ENCODE results near the gene DDX28. TPM values are rescaled to one million over a fixed set of nuclear protein-coding genes. Genes with fewer than 3 reads are reported as not detected.

The DDX28 gene
- total RNA-seq (10 to 100 TPM; 19.1 to 19.9 TPM), polyA plus RNA-seq (ENCODE audit: insufficient read depth, low read depth, low replicate concordance) (18.6 TPM)
- long read RNA-seq, donor 1, transcript DDX28-201 (1 exons, 2,169 nt): major isoform, 10 of 10 reads
- long read RNA-seq, donor 1, partial matches to known transcripts: 0 of 10 reads
- long read RNA-seq, donor 1, other reads (novel, unspliced or antisense): 0 of 10 reads
- long read RNA-seq, donor 2, transcript DDX28-201 (1 exons, 2,169 nt): major isoform, 10 of 10 reads
- long read RNA-seq, donor 2, partial matches to known transcripts: 0 of 10 reads
- long read RNA-seq, donor 2, other reads (novel, unspliced or antisense): 0 of 10 reads

- intact Hi-C loops (cut with DNase I; ENCODE audit: low total_unique reads): no loop called here
- peak within 1 kb of the TSS; percentile 82 to 85 for H3K27ac ChIP-seq
Observed at GRCh38 chr16:68022728-68023537, at the start of gene DDX28, which contains the start of gene DUS2. TSS of gene DDX28 (minus strand) at chr16:68023232. CDS start at chr16:68023202, 30 bp downstream. TSS of gene DUS2 (plus strand) at chr16:68023284. CDS start at chr16:68038024, 14,740 bp downstream.

GRCh38 chr16:68072038-68072695 is 49.1 kb upstream of the DDX28 start:
- DNase-seq: peak; percentile 79

More at GRCh38 chr16:68022728-68023537, at the start of gene DDX28, which contains the start of gene DUS2:
- Histone ChIP-seq H3K27me3 (no peaks in the 10 kb centered on the region), H3K36me3 (ENCODE audit: low read depth, missing control alignments) (no peaks in the 10 kb centered on the region), H3K4me3 (peak within 1 kb of the TSS; percentile 86 to 92), H3K9me3 (no peaks in the 10 kb centered on the region), H3K4me1 (peaks cover 16% of the 10 kb centered on the region)
- no peak for TF ChIP-seq POLR2A (IDR thresholded peaks at IDR 0.05)
- TF ChIP-seq, protein P1, sequence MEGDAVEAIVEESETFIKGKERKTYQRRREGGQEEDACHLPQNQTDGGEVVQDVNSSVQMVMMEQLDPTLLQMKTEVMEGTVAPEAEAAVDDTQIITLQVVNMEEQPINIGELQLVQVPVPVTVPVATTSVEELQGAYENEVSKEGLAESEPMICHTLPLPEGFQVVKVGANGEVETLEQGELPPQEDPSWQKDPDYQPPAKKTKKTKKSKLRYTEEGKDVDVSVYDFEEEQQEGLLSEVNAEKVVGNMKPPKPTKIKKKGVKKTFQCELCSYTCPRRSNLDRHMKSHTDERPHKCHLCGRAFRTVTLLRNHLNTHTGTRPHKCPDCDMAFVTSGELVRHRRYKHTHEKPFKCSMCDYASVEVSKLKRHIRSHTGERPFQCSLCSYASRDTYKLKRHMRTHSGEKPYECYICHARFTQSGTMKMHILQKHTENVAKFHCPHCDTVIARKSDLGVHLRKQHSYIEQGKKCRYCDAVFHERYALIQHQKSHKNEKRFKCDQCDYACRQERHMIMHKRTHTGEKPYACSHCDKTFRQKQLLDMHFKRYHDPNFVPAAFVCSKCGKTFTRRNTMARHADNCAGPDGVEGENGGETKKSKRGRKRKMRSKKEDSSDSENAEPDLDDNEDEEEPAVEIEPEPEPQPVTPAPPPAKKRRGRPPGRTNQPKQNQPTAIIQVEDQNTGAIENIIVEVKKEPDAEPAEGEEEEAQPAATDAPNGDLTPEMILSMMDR (IDR thresholded peaks at IDR 0.05): peak in 2 of 3 experiments; percentile 20 to 40
- peak; percentile 96 for DNase-seq
- WGBS, 2 donors: 0 to 1% methylated on average over 57 to 59 of the region's 84 CpGs

DNA sequence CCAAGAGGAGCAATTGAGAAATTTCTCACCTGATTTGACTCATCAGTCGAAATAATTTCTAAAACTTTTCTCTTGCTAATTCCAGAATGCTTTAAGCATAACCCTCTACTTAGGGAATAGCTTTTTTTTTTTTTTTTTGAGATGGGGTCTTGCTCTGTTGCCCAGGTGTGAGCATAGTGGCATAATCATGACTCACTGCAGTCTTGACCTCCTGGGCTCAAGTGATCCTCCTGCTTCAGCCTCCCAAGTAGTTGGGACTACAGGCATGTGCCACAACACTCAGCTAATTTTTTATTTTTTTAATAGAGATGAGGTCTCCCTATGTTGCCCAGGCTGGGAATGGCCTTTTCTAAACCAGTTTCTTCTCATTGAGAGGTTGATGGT is 48.5 kb upstream of the DDX28 start:
- H3K4me3 ChIP-seq: no peak overlapping the region
- H3K4me1 ChIP-seq: peaks cover 24% of the 10 kb centered on the region
- no peak overlapping the region for H3K27ac ChIP-seq
- H3K9me3 ChIP-seq: no peaks in the 10 kb centered on the region
- no peaks in the 10 kb centered on the region for H3K27me3 ChIP-seq
- DNase-seq: no peak
- WGBS, 2 donors: 92 to 97% methylated on average over 1 of the region's 1 CpG
- no peak for TF ChIP-seq POLR2A (IDR thresholded peaks at IDR 0.05)
- TF ChIP-seq, protein P1 (IDR thresholded peaks at IDR 0.05): no peak
- no peaks in the 10 kb centered on the region for H3K36me3 ChIP-seq (ENCODE audit: low read depth, missing control alignments)
- intact Hi-C loops (cut with DNase I; ENCODE audit: low total_unique reads): no loop called here

More at GRCh38 chr16:68072038-68072695, 49.1 kb upstream of the DDX28 start:
- 55 to 56% methylated on average over 4 to 9 of the region's 9 CpGs for WGBS, 2 donors
- TF ChIP-seq, protein P1 (IDR thresholded peaks at IDR 0.05): no peak
- TF ChIP-seq POLR2A (IDR thresholded peaks at IDR 0.05): no peak
- intact Hi-C loops (cut with DNase I; ENCODE audit: low total_unique reads): no loop called here
- no peaks in the 10 kb centered on the region for H3K9me3 ChIP-seq
- no peaks in the 10 kb centered on the region for H3K27me3 ChIP-seq
- H3K36me3 ChIP-seq (ENCODE audit: low read depth, missing control alignments): no peaks in the 10 kb centered on the region
- H3K27ac ChIP-seq: no peak overlapping the region
- H3K4me3 ChIP-seq: no peak overlapping the region
- peaks cover 22% of the 10 kb centered on the region for H3K4me1 ChIP-seq

DNA sequence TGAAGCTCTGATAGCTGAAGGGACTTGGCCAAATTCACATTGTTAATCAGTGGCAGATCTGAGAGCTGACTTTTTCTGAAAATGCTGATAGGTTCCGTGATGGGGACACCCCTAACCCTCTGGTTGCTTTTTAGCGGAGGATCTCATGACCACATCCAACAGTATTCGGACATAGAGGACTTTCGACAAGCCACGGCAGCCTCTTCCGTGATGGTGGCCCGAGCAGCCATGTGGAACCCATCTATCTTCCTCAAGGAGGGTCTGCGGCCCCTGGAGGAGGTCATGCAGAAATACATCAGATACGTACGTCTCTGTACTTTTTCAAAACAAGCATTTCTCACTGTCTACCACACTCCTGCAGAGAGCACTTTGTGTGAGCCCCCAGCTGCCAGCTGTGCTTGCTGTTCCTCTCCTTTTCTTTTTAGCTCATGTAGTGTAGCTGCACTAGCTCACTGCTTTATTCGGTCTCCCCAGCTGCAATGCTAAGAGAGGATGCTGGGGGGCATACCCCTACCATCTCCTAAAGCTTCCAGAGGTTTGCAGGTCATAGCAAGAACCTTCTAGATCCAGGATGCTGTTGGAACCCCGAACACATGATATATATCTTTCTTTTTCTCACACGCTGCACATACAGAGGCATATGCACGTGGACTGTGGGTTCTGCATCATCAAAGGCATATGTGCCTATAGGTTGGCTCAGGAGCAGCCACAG is 47.9 kb upstream of the DDX28 start:
- DNase-seq: no peak
- no peaks in the 10 kb centered on the region for H3K27me3 ChIP-seq
- TF ChIP-seq, protein P1 (IDR thresholded peaks at IDR 0.05): no peak
- no peak for TF ChIP-seq POLR2A (IDR thresholded peaks at IDR 0.05)
- no peak overlapping the region for H3K4me3 ChIP-seq
- WGBS, 2 donors: 88 to 90% methylated on average over 14 of the region's 14 CpGs
- H3K36me3 ChIP-seq (ENCODE audit: low read depth, missing control alignments): no peaks in the 10 kb centered on the region
- peaks cover 29% of the 10 kb centered on the region for H3K4me1 ChIP-seq
- intact Hi-C loops (cut with DNase I; ENCODE audit: low total_unique reads): no loop called here
- H3K27ac ChIP-seq: no peak overlapping the region
- no peaks in the 10 kb centered on the region for H3K9me3 ChIP-seq

Measured in testis (tissue), 5 donors.